ENCODE measurements around the gene EGFL6. TPM values are rescaled to one million over a fixed set of nuclear protein-coding genes. Genes with fewer than 3 reads are reported as not detected.

Gene EGFL6
- total and polyA plus RNA-seq, 10 of the 15 experiments (the other 5 are each of a cell fraction or from before 2014, with no cell fraction given) = 0.03 TPM; not detected in 9

DNA sequence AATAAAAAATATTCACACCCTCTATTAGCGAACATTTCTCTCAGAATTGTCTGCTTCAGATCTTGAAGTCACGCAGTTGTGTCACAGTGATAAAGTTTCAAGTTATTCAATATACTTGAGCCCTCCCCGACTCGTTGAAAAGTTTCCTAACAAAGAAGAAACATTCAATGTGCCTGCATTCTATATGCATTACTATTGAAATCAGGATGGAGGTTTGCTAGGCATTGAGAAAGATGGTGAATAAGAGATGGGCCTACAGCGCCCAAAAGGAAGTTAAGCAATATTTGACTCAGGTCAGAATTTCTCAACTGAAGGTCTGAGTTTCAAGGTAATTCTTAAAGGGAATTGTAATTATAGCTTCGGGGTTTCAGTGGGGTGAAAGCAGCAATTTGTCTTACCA is 89.7 kb downstream of the EGFL6 start:
- ChIA-PET CTCF (interaction anchor here (0.9 to 2.1 kb wide), 13 partner anchors 29 to 373 kb away, joined by 3 to 11 read pairs (median 6); partner anchors contain the start of genes OFD1 and TRAPPC2), SMC1A (ENCODE audit: uncharacterized antibody, unreplicated experiment) (interaction anchor here (0.8 to 5.7 kb wide), 18 partner anchors 10 to 373 kb away, joined by 3 to 75 read pairs (median 5); partner anchors contain the start of gene RAB9A), POLR2A (interaction anchor here (0.6 to 1.6 kb wide), 5 partner anchors 33 to 93 kb away, joined by 3 to 12 read pairs (median 4); partner anchors contain the start of genes OFD1 and TRAPPC2), RAD21 (ENCODE audit: unreplicated experiment) (interaction anchor here (0.7 to 2.0 kb wide), 16 partner anchors 11 to 373 kb away, joined by 3 to 12 read pairs (median 6); partner anchors contain the start of genes OFD1, RAB9A and TRAPPC2)
- no peak for FAIRE-seq
- peak overlapping the region; percentile 51 for H2AFZ ChIP-seq (ENCODE audit: control insufficient read depth, low read depth, low read length)
- TF ChIP-seq, protein P1, sequence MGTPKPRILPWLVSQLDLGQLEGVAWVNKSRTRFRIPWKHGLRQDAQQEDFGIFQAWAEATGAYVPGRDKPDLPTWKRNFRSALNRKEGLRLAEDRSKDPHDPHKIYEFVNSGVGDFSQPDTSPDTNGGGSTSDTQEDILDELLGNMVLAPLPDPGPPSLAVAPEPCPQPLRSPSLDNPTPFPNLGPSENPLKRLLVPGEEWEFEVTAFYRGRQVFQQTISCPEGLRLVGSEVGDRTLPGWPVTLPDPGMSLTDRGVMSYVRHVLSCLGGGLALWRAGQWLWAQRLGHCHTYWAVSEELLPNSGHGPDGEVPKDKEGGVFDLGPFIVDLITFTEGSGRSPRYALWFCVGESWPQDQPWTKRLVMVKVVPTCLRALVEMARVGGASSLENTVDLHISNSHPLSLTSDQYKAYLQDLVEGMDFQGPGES (IDR thresholded peaks at IDR 0.05) = no peak
- TF ChIP-seq E2F8 (IDR thresholded peaks at IDR 0.05; ENCODE audit: low read depth, partially characterized antibody) (no peak), NFYB (IDR thresholded peaks at IDR 0.05; ENCODE audit: insufficient read depth, low read depth, low read length) (no peak), IKZF1 (conservative IDR thresholded peaks at IDR 0.05) (no peak), FOXM1 (IDR thresholded peaks at IDR 0.05; ENCODE audit: low read depth, low read length) (0 out of 2 replicates have a peak, but pooled peaks have one; percentile 3), JUNB (IDR thresholded peaks at IDR 0.05) (no peak), ATF3 (IDR thresholded peaks at IDR 0.05; ENCODE audit: borderline replicate concordance, extremely low read depth, low read depth, low read length) (no peak)
- H3K4me2 ChIP-seq (ENCODE audit: control insufficient read depth, insufficient read depth) = peak overlapping the region; percentile 44; the same call in 1 of the 2 replicates
- H3K4me3 ChIP-seq = no peak overlapping the region
- DNase-seq (ENCODE audit: low read depth, low spot score) = no peak
- H3K36me3 ChIP-seq (ENCODE audit: control insufficient read depth in 2 of 2, insufficient read depth in 2 of 2, low read length in 1 of 2) = peaks cover 0 to 4% of the 10 kb centered on the region in 2 experiments; a peak in 1 of 4 replicates
- peaks cover 12% of the 10 kb centered on the region for H3K4me1 ChIP-seq (ENCODE audit: control insufficient read depth, insufficient read depth, low read length)
- no TSS peak for BruUV-seq (replicated peaks)
- WGBS (ENCODE audit: insufficient coverage, insufficient replicate concordance, low lambda C conversion rate, missing lambda C conversion rate) = 40% methylated on average over 6 of the region's 6 CpGs
- in situ Hi-C loops (cut with MboI) = loop anchor here (5.0 to 25.0 kb wide), 3 partner anchors 88 to 697 kb away; no protein-coding TSS in a partner anchor
- H3K9me3 ChIP-seq (replicated peaks; ENCODE audit: control insufficient read depth, insufficient read depth, low read length) = no peaks in the 10 kb centered on the region
- intact Hi-C loops (cut with micrococcal nuclease; ENCODE audit: unreplicated experiment) = loop anchor here (2.0 to 10.0 kb wide), 3 partner anchors 73 to 404 kb away; partner anchors contain the start of genes OFD1 and TRAPPC2
- H3K27ac ChIP-seq (ENCODE audit: control insufficient read depth, insufficient read depth) = peak overlapping the region; percentile 73
- peak; percentile 54 for ATAC-seq
- H4K20me1 ChIP-seq (ENCODE audit: control insufficient read depth, insufficient read depth) = no peaks in the 10 kb centered on the region
- peaks cover 12% of the 10 kb centered on the region for H3K79me2 ChIP-seq (ENCODE audit: control insufficient read depth, insufficient read depth, low read length)
- no peaks in the 10 kb centered on the region for H3K27me3 ChIP-seq (replicated peaks in 1 of 2; ENCODE audit: control insufficient read depth in 2 of 2, insufficient read depth in 2 of 2, low read length in 1 of 2)
- peak overlapping the region; percentile 29; the same call in 1 of the 2 replicates for H3K9ac ChIP-seq (ENCODE audit: control insufficient read depth, insufficient read depth, low read length)
